BLaER1 treated with 17β-estradiol and CSF1 and Interleukin-3, amounts not matched to agents 10 nM and 100 nM (cell line): Measurements from ENCODE around the gene ZNF778.

Experiments used
- H3K27ac ChIP-seq, 11 experiments: shearing (Covaris generic); formaldehyde crosslinking; 2 replicates each; pipeline ENCODE4 v1.8.1; 2022
- H3K27me3 ChIP-seq, 11 experiments: shearing (Covaris generic); formaldehyde crosslinking; 2 replicates each; pipeline ENCODE4 v1.8.1; 2022
- H3K36me3 ChIP-seq, 11 experiments: shearing (Covaris generic); formaldehyde crosslinking; 2 replicates each; pipeline ENCODE4 v1.8.1; 2022
- H3K4me1 ChIP-seq, 10 experiments: shearing (Covaris generic); formaldehyde crosslinking; 2 replicates each; pipeline ENCODE4 v1.8.1; 2022
- H3K4me2 ChIP-seq, 11 experiments: shearing (Covaris generic); formaldehyde crosslinking; 2 replicates each; pipeline ENCODE4 v1.8.1; 2022
- H3K4me3 ChIP-seq, 10 experiments: shearing (Covaris generic); formaldehyde crosslinking; 2 replicates each; pipeline ENCODE4 v1.8.1; 2022
- H3K9ac ChIP-seq, 11 experiments: shearing (Covaris generic); formaldehyde crosslinking; 2 replicates each; pipeline ENCODE4 v1.8.1; 2022
- H3K9me3 ChIP-seq, 11 experiments: shearing (Covaris generic); formaldehyde crosslinking; replicated peaks in 1 of 11; 2 replicates each; pipeline ENCODE4 v1.8.1; 2022
- H4K20me1 ChIP-seq, 11 experiments: shearing (Covaris generic); formaldehyde crosslinking; 2 replicates each; pipeline ENCODE4 v1.8.1; 2022
- Cebpa-rat ChIP-seq, 11 experiments: shearing (Covaris generic); IDR thresholded peaks; 2 replicates each; pipeline ENCODE4 v1.8.1; 2022

ZNF778 gene

GRCh38 chr16:89222931-89223330 lies 5.4 kb downstream of the ZNF778 start:
- Histone ChIP-seq H3K9me3 (peaks cover 19 to 31% (median 24%) of the 10 kb centered on the region in 11 experiments), H3K4me3 (no peak overlapping the region), H3K36me3 (peaks cover 74 to 88% (median 84%) of the 10 kb centered on the region in 11 experiments), H3K9ac (no peak overlapping the region), H4K20me1 (peaks cover 0 to 35% (median 7%) of the 10 kb centered on the region in 11 experiments; a peak in 9 of 22 replicates), H3K27me3 (no peaks in the 10 kb centered on the region), H3K4me2 (no peak overlapping the region), H3K4me1 (peaks cover 4 to 17% (median 8%) of the 10 kb centered on the region in 10 experiments), H3K27ac (no peak overlapping the region)
- no peak for TF ChIP-seq Cebpa-rat (IDR thresholded peaks at IDR 0.05)

DNA sequence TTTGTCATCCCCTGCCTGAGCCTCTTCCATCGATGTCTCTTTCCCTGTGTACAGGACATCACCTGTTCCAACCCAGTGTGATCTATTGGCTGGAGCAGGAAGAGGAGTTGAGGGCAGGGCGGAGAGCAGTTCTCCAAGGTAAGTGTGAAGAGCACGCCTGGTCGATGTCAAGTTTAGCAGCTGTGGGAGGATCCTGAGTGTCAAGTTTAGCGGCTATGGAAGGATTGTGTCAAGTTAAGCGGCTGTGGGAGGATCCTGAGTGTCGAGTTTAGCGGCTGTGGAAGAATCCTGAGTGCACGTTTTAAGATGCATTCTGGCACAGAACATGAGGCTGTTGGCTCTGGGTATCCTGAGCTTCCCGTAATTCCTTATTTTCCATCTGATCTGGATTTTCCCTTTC lies 7.2 kb downstream of the ZNF778 start:
- H3K4me3 ChIP-seq = no peak overlapping the region
- H3K9ac ChIP-seq = no peak overlapping the region
- H3K4me2 ChIP-seq = no peak overlapping the region
- H3K4me1 ChIP-seq = peaks cover 0 to under 1% (median 0%) of the 10 kb centered on the region in 10 experiments; a peak in 1 of 20 replicates
- H4K20me1 ChIP-seq = peaks cover 0 to 17% (median 0%) of the 10 kb centered on the region in 11 experiments; a peak in 8 of 22 replicates
- no peak overlapping the region for H3K27ac ChIP-seq
- no peaks in the 10 kb centered on the region for H3K27me3 ChIP-seq
- TF ChIP-seq Cebpa-rat (IDR thresholded peaks at IDR 0.05) = no peak
- peaks cover 91 to 100% (median 96%) of the 10 kb centered on the region in 11 experiments for H3K36me3 ChIP-seq
- H3K9me3 ChIP-seq = peaks cover 35 to 48% (median 42%) of the 10 kb centered on the region in 11 experiments

GRCh38 chr16:89230255-89230654 lies 12.8 kb downstream of the ZNF778 start:
- H3K4me3 ChIP-seq = no peak overlapping the region

GRCh38 chr16:89232107-89232506 lies 14.6 kb downstream of the ZNF778 start:
- H3K4me2 ChIP-seq = no peak overlapping the region
- H3K9ac ChIP-seq = no peak overlapping the region
- no peak overlapping the region for H3K27ac ChIP-seq
- no peaks in the 10 kb centered on the region for H3K27me3 ChIP-seq
- peaks cover 0 to 21% (median 4%) of the 10 kb centered on the region in 11 experiments; a peak in 8 of 22 replicates for H4K20me1 ChIP-seq
- no peak for TF ChIP-seq Cebpa-rat (IDR thresholded peaks at IDR 0.05)
- no peak overlapping the region for H3K4me3 ChIP-seq
- H3K4me1 ChIP-seq = no peaks in the 10 kb centered on the region
- H3K36me3 ChIP-seq = peaks cover 77 to 95% (median 89%) of the 10 kb centered on the region in 11 experiments
- peaks cover 23 to 58% (median 49%) of the 10 kb centered on the region in 11 experiments for H3K9me3 ChIP-seq

More at GRCh38 chr16:89230255-89230654, 12.8 kb downstream of the ZNF778 start:
- no peak overlapping the region for H3K27ac ChIP-seq
- TF ChIP-seq Cebpa-rat (IDR thresholded peaks at IDR 0.05) = no peak
- H3K4me1 ChIP-seq = no peaks in the 10 kb centered on the region
- peaks cover 91 to 100% (median 97%) of the 10 kb centered on the region in 11 experiments for H3K36me3 ChIP-seq
- no peak overlapping the region for H3K9ac ChIP-seq
- no peaks in the 10 kb centered on the region for H3K27me3 ChIP-seq
- H3K4me2 ChIP-seq = no peak overlapping the region
- peaks cover 0 to 21% (median 4%) of the 10 kb centered on the region in 11 experiments; a peak in 8 of 22 replicates for H4K20me1 ChIP-seq
- peaks cover 37 to 74% (median 65%) of the 10 kb centered on the region in 11 experiments for H3K9me3 ChIP-seq

GRCh38 chr16:89233678-89234490 lies 16.4 kb downstream of the ZNF778 start:
- no peak overlapping the region for H3K4me2 ChIP-seq
- peaks cover 5 to 41% (median 31%) of the 10 kb centered on the region in 11 experiments for H3K9me3 ChIP-seq
- no peak overlapping the region for H3K9ac ChIP-seq
- no peak for TF ChIP-seq Cebpa-rat (IDR thresholded peaks at IDR 0.05)
- no peaks in the 10 kb centered on the region for H3K27me3 ChIP-seq
- H4K20me1 ChIP-seq = peaks cover 0 to 21% (median 4%) of the 10 kb centered on the region in 11 experiments; a peak in 8 of 22 replicates
- H3K36me3 ChIP-seq = peaks cover 60 to 77% (median 71%) of the 10 kb centered on the region in 11 experiments
- H3K4me3 ChIP-seq = no peak overlapping the region
- no peak overlapping the region for H3K27ac ChIP-seq
- H3K4me1 ChIP-seq = no peaks in the 10 kb centered on the region

- no peak overlapping the region for H3K4me3 ChIP-seq
- peaks cover 7 to 26% (median 16%) of the 10 kb centered on the region in 10 experiments; a peak in 18 of 20 replicates for H3K4me1 ChIP-seq
- H4K20me1 ChIP-seq = no peaks in the 10 kb centered on the region
- no peaks in the 10 kb centered on the region for H3K27me3 ChIP-seq
- TF ChIP-seq Cebpa-rat (IDR thresholded peaks at IDR 0.05) = no peak
- H3K27ac ChIP-seq = no peak overlapping the region
- no peak overlapping the region for H3K4me2 ChIP-seq
- peaks cover 22 to 38% (median 33%) of the 10 kb centered on the region in 11 experiments for H3K36me3 ChIP-seq
- H3K9me3 ChIP-seq = peaks cover 0 to 12% (median 1%) of the 10 kb centered on the region in 11 experiments; a peak in 5 of 22 replicates
- no peak overlapping the region for H3K9ac ChIP-seq
Measured at GRCh38 chr16:89237733-89238132, 20.2 kb downstream of the ZNF778 start.

GRCh38 chr16:89241187-89242007 lies 23.9 kb downstream of the ZNF778 start:
- no peaks in the 10 kb centered on the region for H4K20me1 ChIP-seq
- TF ChIP-seq Cebpa-rat (IDR thresholded peaks at IDR 0.05) = no peak
- peaks cover 0 to 3% (median 0%) of the 10 kb centered on the region in 11 experiments; a peak in 3 of 22 replicates for H3K36me3 ChIP-seq
- H3K27ac ChIP-seq = peak overlapping the region; percentile 88 to 99 (median 93)
- H3K4me1 ChIP-seq = peaks cover 7 to 41% (median 20%) of the 10 kb centered on the region in 10 experiments; a peak in 18 of 20 replicates
- H3K27me3 ChIP-seq = no peaks in the 10 kb centered on the region
- 0 out of 22 replicates have a peak, but pooled peaks cover 0 to 6% (median 0%) of the 10 kb centered on the region in 11 experiments for H3K9me3 ChIP-seq
- H3K9ac ChIP-seq = peak overlapping the region; percentile 84 to 97 (median 90)
- peak overlapping the region; percentile 58 to 77 (median 68) for H3K4me3 ChIP-seq
- H3K4me2 ChIP-seq = peak overlapping the region; percentile 82 to 99 (median 91)

- Histone ChIP-seq H3K9ac (no peak overlapping the region), H3K27me3 (no peaks in the 10 kb centered on the region), H3K36me3 (no peaks in the 10 kb centered on the region), H3K4me2 (peak overlapping the region in 7 of 11 experiments; percentile 17 to 99 (median 29); a peak in 10 of 22 replicates), H3K27ac (0 out of 22 replicates have a peak overlapping the region, but pooled peaks of 1 of the 11 experiments have one; percentile 10), H4K20me1 (no peaks in the 10 kb centered on the region), H3K9me3 (peaks cover 0 to 9% (median 0%) of the 10 kb centered on the region in 11 experiments; a peak in 2 of 22 replicates), H3K4me1 (peaks cover 12 to 46% (median 27%) of the 10 kb centered on the region in 10 experiments), H3K4me3 (no peak overlapping the region)
- TF ChIP-seq Cebpa-rat (IDR thresholded peaks at IDR 0.05) = no peak
Measured at GRCh38 chr16:89242795-89243200, 25.3 kb downstream of the ZNF778 start.
